B cell (primary cell): ENCODE results near the gene KPRP. TPM values are rescaled to one million over a fixed set of nuclear protein-coding genes. Genes with fewer than 3 reads are reported as not detected.

Source experiments
- ATAC-seq: fragments of 200-7000 bp; cut with Tn5 transposase; one replicate; pipeline ENCODE4 v1.10.0; 2021; ENCODE audit warnings: low read depth, mild to moderate bottlenecking, moderate number of reproducible peaks, moderate library complexity
- CTCF ChIA-PET: fragments of 350-600 bp; sonication (Branson Sonifier 250); formaldehyde crosslinking; loops from one replicate; lab custom pipeline; 2021; ENCODE audit warnings: antibody characterized with exemption, inconsistent platforms; lab: Charles Lee
- POLR2A ChIA-PET: fragments of 350-600 bp; sonication (Branson Sonifier 250); formaldehyde crosslinking; loops from one replicate; lab custom pipeline; 2021; ENCODE audit warnings: antibody characterized with exemption; lab: Charles Lee
- DNase-seq: peaks from one replicate; pipeline ENCODE4 v3.0.0; 2013
- H2AFZ ChIP-seq: 2 replicates; pipeline ENCODE4 v1.6.1; 2012; ENCODE audit warnings: mild to moderate bottlenecking, low read depth, low read length; ENCODE audit not compliant: insufficient read depth, poor library complexity, severe bottlenecking
- H3K27ac ChIP-seq, 2 donors: 1 replicate in 1 of 2; 2 replicates in 1 of 2; pipeline ENCODE4 v1.5.1; 2012 to 2013; ENCODE audit warnings: low read length in 2 of 2, mild to moderate bottlenecking in 2 of 2, moderate library complexity in 1 of 2
- H3K27me3 ChIP-seq, 4 experiments: fragments of 200-600 bp in 1 of 4; sonication (generic) in 1 of 4; replicated peaks in 1 of 4; 1 replicate in 2 of 4; 2 replicates in 2 of 4; pipeline versions ENCODE4 v1.6.1 to v1.7.0; 2013 to 2016; ENCODE audit warnings: low read length in 3 of 4, mild to moderate bottlenecking in 2 of 4, mixed read lengths in 1 of 4, moderate library complexity in 1 of 4; ENCODE audit not compliant: insufficient read depth in 4 of 4, control insufficient read depth in 3 of 4; ENCODE audit errors: control extremely low read depth in 1 of 4
- H3K36me3 ChIP-seq, 2 experiments: replicated peaks in 1 of 2; 1 replicate in 1 of 2; 2 replicates in 1 of 2; pipeline versions ENCODE4 v1.6.1 to v1.7.1; 2013; ENCODE audit warnings: low read length in 1 of 2; ENCODE audit not compliant: insufficient read depth in 2 of 2, control insufficient read depth in 1 of 2; ENCODE audit errors: control extremely low read depth in 1 of 2, extremely low read depth in 1 of 2
- H3K4me1 ChIP-seq, 2 donors: fragments of 200-600 bp in 1 of 2; sonication (generic) in 1 of 2; 1 replicate in 1 of 2; 2 replicates in 1 of 2; pipeline versions ENCODE4 v1.5.1 to v1.6.1; 2013 to 2017; ENCODE audit warnings: low read length in 2 of 2; ENCODE audit not compliant: control insufficient read depth in 2 of 2, insufficient read depth in 2 of 2
- H3K4me2 ChIP-seq: replicated peaks from 2 replicates; pipeline ENCODE3; 2012; ENCODE audit warnings: mild to moderate bottlenecking, low read depth, low read length; ENCODE audit not compliant: poor library complexity, severe bottlenecking
- H3K4me3 ChIP-seq, 5 experiments: fragments of 200-600 bp in 1 of 5; sonication (generic) in 1 of 5; 1 replicate in 3 of 5; 2 replicates in 2 of 5; pipeline versions ENCODE4 v1.5.1 to v1.7.0; 2011 to 2016; ENCODE audit warnings: low read length in 4 of 5, mild to moderate bottlenecking in 4 of 5, low read depth in 2 of 5, control low read depth in 1 of 5, moderate library complexity in 1 of 5; ENCODE audit not compliant: insufficient read depth in 1 of 5; ENCODE audit errors: control extremely low read depth in 1 of 5, extremely low read depth in 1 of 5
- H3K79me2 ChIP-seq: fragments of 200-600 bp; sonication (generic); one replicate; pipeline ENCODE4 v1.6.0; 2016; ENCODE audit warnings: low read length; ENCODE audit not compliant: control insufficient read depth, insufficient read depth
- H3K9ac ChIP-seq: fragments of 200-600 bp; sonication (generic); 2 replicates; pipeline ENCODE4 v1.6.1; 2017; ENCODE audit warnings: mild to moderate bottlenecking, low read length, moderate library complexity
- H3K9me3 ChIP-seq, 3 donors: one replicate each; pipeline versions ENCODE4 v1.6.1 to v1.7.1; 2013; ENCODE audit warnings: low read length in 2 of 3; ENCODE audit not compliant: control insufficient read depth in 2 of 3, insufficient read depth in 1 of 3; ENCODE audit errors: control extremely low read depth in 1 of 3
- H4K20me1 ChIP-seq: 2 replicates; pipeline ENCODE4 v1.6.0; 2012; ENCODE audit warnings: mild to moderate bottlenecking, low read length; ENCODE audit not compliant: insufficient read depth, control insufficient read depth, poor library complexity, severe bottlenecking
- H3K27ac Mint-ChIP-seq: one replicate; pipeline ENCODE4 v1.8.0; 2021; ENCODE audit warnings: mixed read lengths
- H3K27me3 Mint-ChIP-seq: one replicate; pipeline ENCODE4 v1.8.0; 2021; ENCODE audit warnings: mixed read lengths
- H3K4me1 Mint-ChIP-seq: one replicate; pipeline ENCODE4 v1.8.0; 2021; ENCODE audit warnings: mixed read lengths
- H3K4me3 Mint-ChIP-seq: one replicate; pipeline ENCODE4 v1.8.0; 2021; ENCODE audit warnings: mixed read lengths
- H3K9me3 Mint-ChIP-seq: one replicate; pipeline ENCODE4 v1.8.0; 2022; ENCODE audit warnings: mixed read lengths; ENCODE audit not compliant: insufficient read depth
- CTCF ChIP-seq: fragments of 200-600 bp; IDR thresholded peaks from one replicate; pipeline ENCODE4 v1.8.0; 2022; ENCODE audit warnings: antibody characterized with exemption, mild to moderate bottlenecking
- EZH2 ChIP-seq: IDR thresholded peaks from 2 replicates; pipeline ENCODE4 v1.6.1; 2012; ENCODE audit warnings: borderline replicate concordance, low read depth, mild to moderate bottlenecking, moderate library complexity, low read length; ENCODE audit not compliant: insufficient read depth, poor library complexity, severe bottlenecking
- WGBS: methylation state at CpG from one replicate; pipeline ENCODE4 v1.1.5; 2013; ENCODE audit warnings: missing lambda C conversion rate; ENCODE audit not compliant: insufficient coverage; 5-methylcytosine and 5-hydroxymethylcytosine counted together
- intact Hi-C: fragments of 100-400 bp; cut with micrococcal nuclease; formaldehyde crosslinking; loops from one replicate; pipeline ENCODE4 v1.10.0; 2022
- polyA plus RNA-seq: library from polyadenylated mRNA; depleted of rRNA; stranded (reverse); fragments of >200 nt; gene quantifications from 2 replicates; pipeline ENCODE4 v1.2.3, GENCODE V29; 2012
- total RNA-seq, 2 donors: library from RNA; stranded (reverse); fragments of 120-200 nt in 1 of 2; gene quantifications; 1 replicate in 1 of 2; 2 replicates in 1 of 2; pipeline versions ENCODE4 v1.2.3 to v1.2.4, GENCODE V29; 2013 to 2022

The KPRP gene
- total and polyA plus RNA-seq, 2 donors (not counting 1 experiment from before 2014, with no cell fraction given), result not detected

DNA sequence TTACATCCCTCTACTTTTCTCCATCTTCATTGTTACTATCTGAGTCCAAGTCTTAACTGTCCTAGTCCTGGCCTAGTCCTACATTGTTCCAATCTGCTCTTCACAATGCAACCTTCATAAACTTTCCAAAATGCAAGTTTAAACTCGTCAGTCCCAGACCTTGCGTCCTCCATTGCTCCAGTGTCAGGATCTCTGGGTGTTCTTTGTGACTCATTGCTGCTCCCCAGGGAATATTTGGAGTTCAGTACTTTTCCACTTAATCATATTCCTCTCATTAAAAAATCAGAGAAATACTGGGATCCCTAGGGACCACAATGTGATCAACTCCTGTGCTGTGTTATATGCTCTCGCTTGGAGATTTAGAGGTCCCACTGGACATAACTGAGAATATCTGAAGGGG lies 18.0 kb upstream of the KPRP start:
- Mint-ChIP-seq H3K4me1 (no peaks in the 10 kb centered on the region), H3K9me3 (no peaks in the 10 kb centered on the region), H3K27ac (no peak overlapping the region), H3K4me3 (no peak overlapping the region), H3K27me3 (peaks cover 30% of the 10 kb centered on the region)
- peaks cover 0 to 9% (median 2%) of the 10 kb centered on the region in 4 experiments for H3K27me3 ChIP-seq
- ChIA-PET POLR2A (no interaction called here), CTCF (no interaction called here)
- H3K4me2 ChIP-seq, result no peak overlapping the region
- no peak overlapping the region for H3K9ac ChIP-seq
- no peaks in the 10 kb centered on the region for H3K79me2 ChIP-seq
- H3K27ac ChIP-seq, result no peak overlapping the region
- no peak overlapping the region for H3K4me3 ChIP-seq
- TF ChIP-seq CTCF (no peak), EZH2 (no peak)
- intact Hi-C loops, result no loop called here
- 92% methylated on average over 2 of the region's 3 CpGs for WGBS
- DNase-seq (no peak), ATAC-seq (no peak)
- no peaks in the 10 kb centered on the region for H3K36me3 ChIP-seq
- no peaks in the 10 kb centered on the region for H4K20me1 ChIP-seq
- no peaks in the 10 kb centered on the region for H3K4me1 ChIP-seq
- no peaks in the 10 kb centered on the region for H3K9me3 ChIP-seq
- H2AFZ ChIP-seq, result no peak overlapping the region

DNA sequence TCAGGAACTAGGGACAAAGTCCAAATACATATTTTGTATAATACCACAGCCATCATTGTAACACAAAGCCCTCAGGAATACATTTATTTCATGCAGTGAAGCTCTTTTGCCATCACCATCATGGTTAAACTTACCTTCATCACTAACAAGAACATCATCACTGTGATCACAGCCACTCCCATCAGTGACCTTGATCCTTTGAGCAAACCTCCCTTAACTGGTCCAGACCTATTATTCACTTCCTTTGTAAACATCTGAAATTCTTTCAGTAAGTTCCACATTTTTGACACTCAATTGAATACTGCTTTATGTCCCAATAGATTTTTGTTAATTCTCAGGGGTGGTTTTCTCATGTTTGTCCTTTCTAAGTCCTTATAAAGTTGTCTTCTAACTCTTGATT lies 16.2 kb upstream of the KPRP start:
- Histone ChIP-seq H3K79me2 (no peaks in the 10 kb centered on the region), H4K20me1 (no peaks in the 10 kb centered on the region), H3K27ac (no peak overlapping the region), H3K9me3 (no peaks in the 10 kb centered on the region), H3K9ac (no peak overlapping the region), H3K4me3 (no peak overlapping the region), H3K36me3 (no peaks in the 10 kb centered on the region), H3K4me2 (no peak overlapping the region), H3K27me3 (peaks cover 0 to 9% (median under 1%) of the 10 kb centered on the region in 4 experiments), H2AFZ (no peak overlapping the region), H3K4me1 (no peaks in the 10 kb centered on the region)
- POLR2A ChIA-PET, result no interaction called here
- Mint-ChIP-seq H3K9me3 (no peaks in the 10 kb centered on the region), H3K27ac (no peak overlapping the region), H3K4me1 (no peaks in the 10 kb centered on the region), H3K27me3 (peaks cover 35% of the 10 kb centered on the region), H3K4me3 (no peak overlapping the region)
- DNase-seq, result no peak
- intact Hi-C loops, result no loop called here
- TF ChIP-seq CTCF (no peak), EZH2 (no peak)
- no peak for ATAC-seq
- CTCF ChIA-PET, result no interaction called here
